ENCODE data around the gene PRKAG2. TPM values are rescaled to one million over a fixed set of nuclear protein-coding genes. Genes with fewer than 3 reads are reported as not detected.
A peak's percentile ranks its signal among the peaks of the same experiment; 100 is the strongest.

PRKAG2 gene
- total and polyA plus RNA-seq, 8 donors = 12.9 to 34.6 (median 18.0) TPM

DNA sequence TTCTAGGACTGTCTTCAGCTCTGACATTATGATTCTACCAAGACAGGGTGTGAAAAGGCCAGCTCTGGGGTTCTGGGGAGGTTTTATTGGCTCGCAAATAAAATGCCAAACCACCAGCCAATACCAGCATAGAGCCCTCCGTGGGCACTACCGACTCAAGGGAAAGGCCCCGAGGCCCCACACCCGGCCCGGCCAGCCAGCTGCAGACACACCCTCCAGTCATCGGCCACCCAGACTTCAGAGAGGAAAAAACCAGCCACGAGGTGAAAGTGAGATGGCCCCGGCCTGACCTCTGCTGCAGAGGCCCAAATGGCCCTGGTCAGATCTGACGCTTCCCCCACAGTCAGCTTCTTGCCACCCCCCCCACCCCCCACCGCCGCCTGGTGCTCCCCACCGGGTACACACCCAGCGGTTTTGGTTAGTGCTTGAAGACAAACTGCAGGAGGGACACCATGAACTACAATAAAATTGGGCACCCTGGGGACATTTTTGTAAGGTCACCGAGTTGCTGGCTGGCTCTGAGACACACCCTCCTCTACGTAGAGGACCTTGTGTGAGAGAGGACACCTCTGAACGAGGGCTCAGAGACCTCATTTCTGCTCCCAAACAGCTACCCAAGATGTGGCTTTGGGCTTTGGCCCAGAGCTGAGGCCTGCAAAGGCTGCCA is 79.9 kb downstream of the PRKAG2 start:
- no peaks in the 10 kb centered on the region for H3K27me3 ChIP-seq
- peaks cover 8 to 60% of the 10 kb centered on the region in 2 donors for H3K4me1 ChIP-seq
- no peaks in the 10 kb centered on the region for H3K9me3 ChIP-seq
- H3K27ac ChIP-seq = peak overlapping the region; percentile 44 to 84
- ATAC-seq = peak; percentile 32
- DNase-seq = peak in 2 of 4 donors; percentile 60 to 76
- H3K4me3 ChIP-seq = no peak overlapping the region
- intact Hi-C loops (cut with DNase I) = no loop called here
- TF ChIP-seq, protein P1, sequence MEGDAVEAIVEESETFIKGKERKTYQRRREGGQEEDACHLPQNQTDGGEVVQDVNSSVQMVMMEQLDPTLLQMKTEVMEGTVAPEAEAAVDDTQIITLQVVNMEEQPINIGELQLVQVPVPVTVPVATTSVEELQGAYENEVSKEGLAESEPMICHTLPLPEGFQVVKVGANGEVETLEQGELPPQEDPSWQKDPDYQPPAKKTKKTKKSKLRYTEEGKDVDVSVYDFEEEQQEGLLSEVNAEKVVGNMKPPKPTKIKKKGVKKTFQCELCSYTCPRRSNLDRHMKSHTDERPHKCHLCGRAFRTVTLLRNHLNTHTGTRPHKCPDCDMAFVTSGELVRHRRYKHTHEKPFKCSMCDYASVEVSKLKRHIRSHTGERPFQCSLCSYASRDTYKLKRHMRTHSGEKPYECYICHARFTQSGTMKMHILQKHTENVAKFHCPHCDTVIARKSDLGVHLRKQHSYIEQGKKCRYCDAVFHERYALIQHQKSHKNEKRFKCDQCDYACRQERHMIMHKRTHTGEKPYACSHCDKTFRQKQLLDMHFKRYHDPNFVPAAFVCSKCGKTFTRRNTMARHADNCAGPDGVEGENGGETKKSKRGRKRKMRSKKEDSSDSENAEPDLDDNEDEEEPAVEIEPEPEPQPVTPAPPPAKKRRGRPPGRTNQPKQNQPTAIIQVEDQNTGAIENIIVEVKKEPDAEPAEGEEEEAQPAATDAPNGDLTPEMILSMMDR (IDR thresholded peaks at IDR 0.05) = no peak
- H3K36me3 ChIP-seq = no peaks in the 10 kb centered on the region

DNA sequence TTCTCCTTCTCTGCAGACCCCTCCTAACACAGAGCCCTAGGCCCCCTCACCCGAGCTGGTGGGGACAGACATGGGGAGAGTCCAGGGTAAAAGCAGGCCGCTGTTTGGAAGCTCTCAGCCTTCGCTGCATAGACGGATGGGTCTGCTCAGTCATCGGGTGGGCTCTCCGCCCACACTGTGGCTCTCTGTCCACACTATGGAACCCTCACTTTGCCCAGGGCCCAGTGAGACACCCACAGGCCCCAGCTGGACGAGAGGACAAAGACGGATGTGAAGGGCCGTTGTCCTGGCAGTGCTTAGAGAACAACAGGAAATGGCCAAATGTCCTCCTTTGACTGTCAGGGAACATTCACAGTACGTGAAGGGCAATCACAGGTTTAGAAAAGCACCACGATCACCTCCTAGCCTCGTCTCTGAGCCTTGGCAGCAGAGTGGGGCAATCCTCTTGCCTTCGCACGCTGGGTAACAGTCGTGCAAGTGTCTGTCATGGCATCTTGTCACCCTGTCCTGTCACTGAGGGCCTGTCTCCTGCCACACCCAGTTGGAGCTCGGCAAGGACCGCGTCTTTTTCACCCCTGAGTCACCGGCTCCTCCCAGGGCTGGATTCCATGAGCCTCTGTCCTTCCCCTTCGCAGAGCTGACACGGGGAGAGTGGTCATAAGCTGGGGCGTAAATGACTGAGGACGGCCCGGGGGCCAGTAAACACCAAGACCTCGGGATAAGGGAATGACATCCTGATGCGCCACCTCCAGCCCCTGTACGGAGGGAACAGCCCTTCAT is 80.6 kb downstream of the PRKAG2 start:
- Histone ChIP-seq H3K4me1 (peaks cover 8 to 67% of the 10 kb centered on the region in 2 donors), H3K9me3 (no peaks in the 10 kb centered on the region), H3K27ac (peak overlapping the region; percentile 44 to 84), H3K4me3 (no peak overlapping the region), H3K36me3 (no peaks in the 10 kb centered on the region), H3K27me3 (no peaks in the 10 kb centered on the region)
- TF ChIP-seq, protein P1 (IDR thresholded peaks at IDR 0.05) = no peak
- intact Hi-C loops (cut with DNase I) = no loop called here
- peak in 3 of 4 donors; percentile 50 to 80 (median 67) for DNase-seq
- peak; percentile 46 for ATAC-seq

DNA sequence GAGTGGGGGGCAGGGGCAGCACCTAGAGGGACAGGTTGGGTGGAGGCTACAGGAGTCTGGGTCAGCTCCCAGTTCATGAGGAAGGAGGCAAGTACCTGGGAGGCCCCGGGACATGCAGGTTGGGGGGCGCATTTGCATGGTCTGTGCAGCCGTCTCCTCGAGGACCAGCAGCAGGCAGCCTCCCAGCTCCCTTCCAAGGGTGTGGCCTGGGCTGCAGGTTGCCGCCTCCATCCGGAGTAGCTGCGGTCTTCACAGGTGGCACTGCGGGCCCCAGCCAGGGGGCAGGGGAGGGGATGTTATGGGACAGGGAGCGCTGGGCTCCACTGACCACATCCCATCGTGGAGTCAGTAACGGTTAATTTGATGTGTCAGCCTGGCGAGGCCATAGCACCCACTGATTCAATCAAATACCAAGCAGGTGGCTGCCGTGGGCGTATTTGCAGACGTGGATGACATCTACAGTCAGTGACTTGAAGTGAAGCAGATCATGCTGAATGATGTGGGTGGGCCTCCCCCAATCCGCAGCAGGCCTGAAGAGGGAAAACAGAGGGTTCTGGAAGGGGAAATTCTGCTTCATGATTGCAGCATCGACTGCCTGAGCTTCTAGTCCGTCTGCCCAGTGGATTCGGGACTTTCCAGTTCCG is 81.6 kb downstream of the PRKAG2 start:
- no peak for ATAC-seq
- Histone ChIP-seq H3K4me3 (no peak overlapping the region), H3K9me3 (no peaks in the 10 kb centered on the region), H3K36me3 (no peaks in the 10 kb centered on the region), H3K4me1 (peaks cover 8 to 74% of the 10 kb centered on the region in 2 donors), H3K27ac (peak overlapping the region in 1 of 2 donors; percentile 84), H3K27me3 (no peaks in the 10 kb centered on the region)
- intact Hi-C loops (cut with DNase I) = no loop called here
- DNase-seq = peak in 2 of 4 donors; percentile 42 to 64
- TF ChIP-seq, protein P1 (IDR thresholded peaks at IDR 0.05) = no peak

DNA sequence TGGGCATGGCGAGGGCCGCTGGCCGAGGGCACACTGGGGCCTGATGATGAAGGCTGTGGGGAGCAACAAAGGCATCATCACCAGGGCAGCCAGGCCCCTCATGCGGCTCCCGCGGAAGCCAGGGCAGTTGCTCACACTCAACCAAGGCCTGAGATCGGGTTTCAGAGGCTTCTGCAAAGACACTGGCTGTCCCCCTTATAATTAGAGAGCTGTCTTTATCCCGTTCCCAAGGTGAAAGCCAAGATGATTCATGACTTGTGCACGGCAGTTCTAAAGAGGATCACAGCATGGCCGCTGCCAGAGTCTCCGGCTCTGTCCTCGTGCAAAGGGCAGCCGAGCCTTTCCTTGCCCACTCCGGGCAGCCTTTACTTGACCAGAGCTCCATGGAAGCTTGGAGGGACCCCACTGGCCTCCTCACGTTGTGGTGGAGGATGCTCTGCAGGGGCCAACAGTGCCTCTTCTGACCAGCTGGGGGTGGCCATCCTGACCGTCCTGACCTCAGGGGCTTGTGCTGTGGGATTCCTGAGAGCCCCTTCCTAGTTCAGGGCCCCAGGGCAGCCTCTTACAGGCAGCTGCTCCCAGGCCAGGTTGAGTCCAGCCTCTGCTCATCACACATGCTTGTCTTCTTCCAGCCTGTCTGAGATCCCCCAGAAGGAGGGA is 82.3 kb downstream of the PRKAG2 start:
- Histone ChIP-seq H3K4me1 (peaks cover 8 to 74% of the 10 kb centered on the region in 2 donors), H3K9me3 (no peaks in the 10 kb centered on the region), H3K27ac (peak overlapping the region in 1 of 2 donors; percentile 84), H3K36me3 (no peaks in the 10 kb centered on the region), H3K27me3 (no peaks in the 10 kb centered on the region), H3K4me3 (no peak overlapping the region)
- TF ChIP-seq, protein P1 (IDR thresholded peaks at IDR 0.05) = no peak
- no peak for ATAC-seq
- peak in 2 of 4 donors; percentile 31 to 55 for DNase-seq
- intact Hi-C loops (cut with DNase I) = no loop called here

Measured in left lung (tissue), 10 donors.